ENCODE data around the gene TCTN3. TPM values are rescaled to one million over a fixed set of nuclear protein-coding genes. Genes with fewer than 3 reads are reported as not detected.

TCTN3 gene
- total RNA-seq, 1 experiment from 2014 or later, result 32.5 TPM

- Mint-ChIP-seq H3K4me1 (ENCODE audit: insufficient read depth, unreplicated experiment) (no peaks in the 10 kb centered on the region), H3K9me3 (ENCODE audit: unreplicated experiment) (no peaks in the 10 kb centered on the region), H3K4me3 (ENCODE audit: unreplicated experiment) (no peak overlapping the region), H3K36me3 (ENCODE audit: insufficient read depth, unreplicated experiment) (no peaks in the 10 kb centered on the region), H3K27ac (ENCODE audit: low read depth, unreplicated experiment) (no peak overlapping the region), H3K27me3 (ENCODE audit: insufficient read depth, unreplicated experiment) (no peaks in the 10 kb centered on the region)
- no peak for TF ChIP-seq CTCF (IDR thresholded peaks at IDR 0.05; ENCODE audit: unreplicated experiment)
- CTCF ChIA-PET, result interaction anchor here (0.5 to 1.3 kb wide), 4 partner anchors 9 to 654 kb away, joined by 3 to 4 read pairs (median 3); partner anchors contain the start of gene TCTN3
- intact Hi-C loops (cut with micrococcal nuclease), result no loop called here
- POLR2A ChIA-PET, result no interaction called here
- DNase-seq (ENCODE audit: unreplicated experiment), result no peak
- no TSS peak for BruUV-seq (replicated peaks)
Measured at GRCh38 chr10:95716466-95716865, 22.7 kb upstream of the TCTN3 start.

- Mint-ChIP-seq H3K27me3 (ENCODE audit: insufficient read depth, unreplicated experiment) (no peaks in the 10 kb centered on the region), H3K36me3 (ENCODE audit: insufficient read depth, unreplicated experiment) (no peaks in the 10 kb centered on the region), H3K4me3 (ENCODE audit: unreplicated experiment) (no peak overlapping the region), H3K9me3 (ENCODE audit: unreplicated experiment) (no peaks in the 10 kb centered on the region), H3K4me1 (ENCODE audit: insufficient read depth, unreplicated experiment) (peaks cover 6% of the 10 kb centered on the region), H3K27ac (ENCODE audit: low read depth, unreplicated experiment) (no peak overlapping the region)
- TF ChIP-seq CTCF (IDR thresholded peaks at IDR 0.05; ENCODE audit: unreplicated experiment), result no peak
- no peak for DNase-seq (ENCODE audit: unreplicated experiment)
- BruUV-seq (replicated peaks), result no TSS peak
- intact Hi-C loops (cut with micrococcal nuclease), result no loop called here
- POLR2A ChIA-PET, result interaction anchor here (0.7 kb wide), 1 partner anchor 10 kb away, joined by 3 read pairs; no protein-coding TSS in a partner anchor
- CTCF ChIA-PET, result interaction anchor here (0.6 kb wide), 1 partner anchor 629 kb away, joined by 4 read pairs; no protein-coding TSS in a partner anchor
Measured at GRCh38 chr10:95711492-95711891, 17.8 kb upstream of the TCTN3 start.

- BruUV-seq (replicated peaks), result no TSS peak
- TF ChIP-seq CTCF (IDR thresholded peaks at IDR 0.05; ENCODE audit: unreplicated experiment), result no peak
- CTCF ChIA-PET, result interaction anchor here (0.6 to 3.6 kb wide), 6 partner anchors 10 to 1892 kb away, joined by 3 to 26 read pairs (median 3); partner anchors contain the start of gene TCTN3
- POLR2A ChIA-PET, result no interaction called here
- no peaks in the 10 kb centered on the region for H3K36me3 Mint-ChIP-seq (ENCODE audit: insufficient read depth, unreplicated experiment)
- no peak overlapping the region for H3K27ac Mint-ChIP-seq (ENCODE audit: low read depth, unreplicated experiment)
- no peak overlapping the region for H3K4me3 Mint-ChIP-seq (ENCODE audit: unreplicated experiment)
- H3K9me3 Mint-ChIP-seq (ENCODE audit: unreplicated experiment), result no peaks in the 10 kb centered on the region
- intact Hi-C loops (cut with micrococcal nuclease), result no loop called here
- peaks cover 6% of the 10 kb centered on the region for H3K4me1 Mint-ChIP-seq (ENCODE audit: insufficient read depth, unreplicated experiment)
- H3K27me3 Mint-ChIP-seq (ENCODE audit: insufficient read depth, unreplicated experiment), result no peaks in the 10 kb centered on the region
- DNase-seq (ENCODE audit: unreplicated experiment), result no peak
Measured at GRCh38 chr10:95706990-95707389, 13.3 kb upstream of the TCTN3 start.

- Mint-ChIP-seq H3K4me3 (ENCODE audit: unreplicated experiment) (no peak overlapping the region), H3K27ac (ENCODE audit: low read depth, unreplicated experiment) (no peak overlapping the region), H3K4me1 (ENCODE audit: insufficient read depth, unreplicated experiment) (peaks cover 6% of the 10 kb centered on the region), H3K36me3 (ENCODE audit: insufficient read depth, unreplicated experiment) (no peaks in the 10 kb centered on the region), H3K27me3 (ENCODE audit: insufficient read depth, unreplicated experiment) (no peaks in the 10 kb centered on the region), H3K9me3 (ENCODE audit: unreplicated experiment) (no peaks in the 10 kb centered on the region)
- no peak for TF ChIP-seq CTCF (IDR thresholded peaks at IDR 0.05; ENCODE audit: unreplicated experiment)
- DNase-seq (ENCODE audit: unreplicated experiment), result no peak
- no TSS peak for BruUV-seq (replicated peaks)
- CTCF ChIA-PET, result interaction anchor here (0.6 to 3.6 kb wide), 5 partner anchors 12 to 1892 kb away, joined by 3 to 26 read pairs (median 3); partner anchors contain the start of gene TCTN3
- POLR2A ChIA-PET, result no interaction called here
- intact Hi-C loops (cut with micrococcal nuclease), result no loop called here
Measured at GRCh38 chr10:95706573-95706972, 12.8 kb upstream of the TCTN3 start.

Measured in MCF 10A (cell line).